Natural killer cell (primary cell): ENCODE results near the gene FLOT1. TPM values are rescaled to one million over a fixed set of nuclear protein-coding genes. Genes with fewer than 3 reads are reported as not detected.

Experiments
- ATAC-seq, 3 donors: fragments of 150-1000 bp in 2 of 3; fragments of 200-7000 bp in 1 of 3; cut with Tn5 transposase; 1 replicate in 1 of 3; 2 replicates in 2 of 3; pipeline ENCODE4 v1.10.0; 2021; ENCODE audit warnings: mild to moderate bottlenecking in 2 of 3, moderate library complexity in 2 of 3
- DNase-seq, 2 donors: peaks; one replicate each; pipeline versions ENCODE4 v3.0.0 to v3.0.0-alpha.2; 2013 to 2021; ENCODE audit warnings: mixed read lengths in 1 of 2
- H3K27ac ChIP-seq: one replicate; pipeline ENCODE4 v1.5.1; 2013; ENCODE audit warnings: mild to moderate bottlenecking, low read length
- H3K27me3 ChIP-seq: one replicate; pipeline ENCODE4 v1.6.1; 2013; ENCODE audit warnings: low read length; ENCODE audit not compliant: control insufficient read depth, insufficient read depth
- H3K36me3 ChIP-seq: one replicate; pipeline ENCODE4 v1.6.1; 2013; ENCODE audit warnings: low read length; ENCODE audit not compliant: control insufficient read depth, insufficient read depth
- H3K4me1 ChIP-seq: one replicate; pipeline ENCODE4 v1.6.1; 2013; ENCODE audit warnings: low read length; ENCODE audit not compliant: control insufficient read depth, insufficient read depth
- H3K4me3 ChIP-seq: one replicate; pipeline ENCODE4 v1.5.1; 2013; ENCODE audit warnings: low read length
- H3K9me3 ChIP-seq: one replicate; pipeline ENCODE4 v1.6.1; 2013; ENCODE audit warnings: low read length; ENCODE audit not compliant: control insufficient read depth, insufficient read depth
- H3K27ac Mint-ChIP-seq, 2 donors: one replicate each; pipeline ENCODE4 v1.8.0; 2022; ENCODE audit warnings: mild to moderate bottlenecking in 2 of 2, mixed read lengths in 2 of 2, moderate library complexity in 1 of 2
- H3K27me3 Mint-ChIP-seq, 2 donors: one replicate each; pipeline ENCODE4 v1.8.0; 2022; ENCODE audit warnings: low read depth in 2 of 2, mixed read lengths in 2 of 2
- H3K36me3 Mint-ChIP-seq: one replicate; pipeline ENCODE4 v1.8.0; 2022; ENCODE audit warnings: mixed read lengths
- H3K4me1 Mint-ChIP-seq, 2 donors: one replicate each; pipeline ENCODE4 v1.8.0; 2022; ENCODE audit warnings: mixed read lengths in 2 of 2
- H3K4me3 Mint-ChIP-seq: one replicate; pipeline ENCODE4 v1.8.0; 2022; ENCODE audit warnings: mild to moderate bottlenecking, moderate library complexity, mixed read lengths
- H3K9me3 Mint-ChIP-seq, 2 donors: one replicate each; pipeline ENCODE4 v1.8.0; 2022; ENCODE audit warnings: mixed read lengths in 2 of 2
- CTCF ChIP-seq: fragments of 200-600 bp; IDR thresholded peaks from one replicate; pipeline ENCODE4 v1.8.0; 2022; ENCODE audit warnings: antibody characterized with exemption
- WGBS: methylation state at CpG from one replicate; pipeline ENCODE4 v1.1.7; 2013; ENCODE audit warnings: missing lambda C conversion rate; ENCODE audit not compliant: insufficient coverage; 5-methylcytosine and 5-hydroxymethylcytosine counted together
- intact Hi-C: fragments of 100-400 bp; cut with micrococcal nuclease; formaldehyde crosslinking; loops from one replicate; pipeline ENCODE4 v1.14.2; 2022
- total RNA-seq, 4 donors: library from RNA; stranded (reverse); fragments of 120-200 nt in 1 of 4; gene quantifications; one replicate each; pipeline versions ENCODE4 v1.2.3 to v1.2.4, GENCODE V29; 2013 to 2022

The FLOT1 gene
- total RNA-seq, 3 donors from 2014 or later (not counting 1 experiment from before 2014, with no cell fraction given): 73.1 to 113 (median 94.2) TPM

GRCh38 chr6:30775104-30775503 is 32.6 kb upstream of the FLOT1 start:
- intact Hi-C loops: no loop called here
- no peak overlapping the region for H3K27ac ChIP-seq
- Mint-ChIP-seq H3K27me3 (peaks cover 0 to 7% of the 10 kb centered on the region in 2 donors), H3K36me3 (no peaks in the 10 kb centered on the region), H3K9me3 (no peaks in the 10 kb centered on the region), H3K4me1 (peaks cover 7 to 9% of the 10 kb centered on the region in 2 donors), H3K4me3 (no peak overlapping the region), H3K27ac (no peak overlapping the region)
- no peak overlapping the region for H3K4me3 ChIP-seq
- no peaks in the 10 kb centered on the region for H3K36me3 ChIP-seq
- ATAC-seq: no peak
- TF ChIP-seq CTCF: no peak
- H3K9me3 ChIP-seq: no peaks in the 10 kb centered on the region
- WGBS: 93% methylated on average over 1 of the region's 2 CpGs
- H3K4me1 ChIP-seq: no peaks in the 10 kb centered on the region
- no peak for DNase-seq
- no peaks in the 10 kb centered on the region for H3K27me3 ChIP-seq

- Histone ChIP-seq H3K27me3 (no peaks in the 10 kb centered on the region), H3K4me1 (peaks cover 3% of the 10 kb centered on the region), H3K36me3 (no peaks in the 10 kb centered on the region), H3K4me3 (no peak overlapping the region), H3K9me3 (no peaks in the 10 kb centered on the region), H3K27ac (no peak overlapping the region)
- Mint-ChIP-seq H3K4me3 (no peak overlapping the region), H3K27me3 (peaks cover 0 to 4% of the 10 kb centered on the region in 2 donors), H3K4me1 (peaks cover 11 to 13% of the 10 kb centered on the region in 2 donors), H3K27ac (no peak overlapping the region), H3K9me3 (no peaks in the 10 kb centered on the region), H3K36me3 (no peaks in the 10 kb centered on the region)
- WGBS: 94% methylated on average over 7 of the region's 8 CpGs
- TF ChIP-seq CTCF: no peak
- intact Hi-C loops: no loop called here
- DNase-seq (no peak), ATAC-seq (no peak)
These were observed 32.2 kb upstream of the FLOT1 start for GRCh38 chr6:30774701-30775100.

DNA sequence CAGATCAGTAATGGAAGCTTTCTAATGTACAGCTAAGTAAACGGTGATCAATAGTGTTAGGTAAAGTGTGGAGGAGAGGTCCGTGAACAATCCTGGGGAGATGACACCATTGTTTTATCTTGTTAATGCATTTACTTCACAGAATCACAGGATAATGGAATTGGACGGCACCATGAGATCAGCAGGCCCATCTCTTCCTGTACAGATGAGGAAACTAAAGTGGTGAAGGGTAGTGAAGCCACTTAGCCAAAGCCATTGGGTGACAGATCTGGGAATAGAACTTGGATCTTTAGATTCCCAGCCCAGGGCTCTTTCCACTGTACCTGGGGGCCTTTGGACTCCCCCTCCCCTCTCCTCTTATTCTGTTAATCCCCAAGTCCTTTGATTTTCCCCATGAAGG is 28.1 kb upstream of the FLOT1 start:
- Histone ChIP-seq H3K36me3 (no peaks in the 10 kb centered on the region), H3K4me1 (peaks cover 15% of the 10 kb centered on the region), H3K9me3 (no peaks in the 10 kb centered on the region), H3K4me3 (no peak overlapping the region), H3K27me3 (no peaks in the 10 kb centered on the region), H3K27ac (no peak overlapping the region)
- Mint-ChIP-seq H3K4me3 (no peak overlapping the region), H3K36me3 (no peaks in the 10 kb centered on the region), H3K27me3 (no peaks in the 10 kb centered on the region), H3K27ac (no peak overlapping the region), H3K4me1 (peaks cover 30 to 32% of the 10 kb centered on the region in 2 donors), H3K9me3 (no peaks in the 10 kb centered on the region)
- 100% methylated on average over 2 of the region's 3 CpGs for WGBS
- ATAC-seq (no peak), DNase-seq (no peak)
- no peak for TF ChIP-seq CTCF
- intact Hi-C loops: no loop called here

DNA sequence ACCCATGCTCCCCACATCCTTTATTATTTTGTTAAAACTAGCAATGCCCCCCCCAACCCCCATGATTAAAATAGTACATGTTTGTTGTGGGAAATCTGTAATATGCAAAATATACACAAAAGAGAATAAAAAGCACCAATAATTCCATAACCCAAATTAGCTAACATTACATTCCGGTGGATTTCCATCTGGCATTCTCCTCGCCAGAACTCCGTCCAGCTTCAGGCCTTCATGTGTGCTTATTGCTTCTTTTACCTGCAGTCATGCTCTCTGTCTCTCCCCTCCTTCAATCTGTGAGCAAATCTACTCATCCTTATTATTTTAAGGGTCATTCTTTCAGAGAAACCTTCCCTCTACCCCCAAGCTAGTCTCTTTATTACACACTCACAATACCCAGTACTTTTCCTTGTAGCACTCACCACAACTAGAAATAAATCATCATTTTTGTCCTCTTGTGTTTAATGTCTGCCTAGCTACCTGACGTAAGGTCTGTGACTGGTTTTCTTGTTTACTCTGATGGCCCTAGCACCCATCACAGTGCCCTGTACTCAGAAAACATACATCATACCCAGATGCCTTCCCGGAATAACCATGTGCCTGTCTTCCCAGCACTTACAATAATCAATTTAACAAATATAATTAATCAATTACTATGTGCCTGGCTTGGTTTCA is 27.5 kb upstream of the FLOT1 start:
- no peak overlapping the region for H3K27ac ChIP-seq
- WGBS: 93% methylated on average over 5 of the region's 5 CpGs

More for the DNA sequence above, 27.5 kb upstream of the FLOT1 start:
- DNase-seq (no peak), ATAC-seq (no peak)
- intact Hi-C loops: no loop called here
- H3K36me3 ChIP-seq: no peaks in the 10 kb centered on the region
- Mint-ChIP-seq H3K36me3 (no peaks in the 10 kb centered on the region), H3K27me3 (peaks cover 0 to 3% of the 10 kb centered on the region in 2 donors), H3K4me3 (peak overlapping the region; percentile 64), H3K9me3 (no peaks in the 10 kb centered on the region), H3K4me1 (peaks cover 30 to 32% of the 10 kb centered on the region in 2 donors), H3K27ac (peak overlapping the region in 1 of 2 donors; percentile 68)
- H3K4me1 ChIP-seq: peaks cover 15% of the 10 kb centered on the region
- no peak overlapping the region for H3K4me3 ChIP-seq
- H3K27me3 ChIP-seq: no peaks in the 10 kb centered on the region
- TF ChIP-seq CTCF: no peak
- H3K9me3 ChIP-seq: no peaks in the 10 kb centered on the region
